ENCODE data around the gene MRGPRF.
"Not testable (repeated sequence)": the region's sequence is repeated elsewhere in the genome, so short reads cannot be mapped to it uniquely, and the experiment has no call there.

The MRGPRF gene

DNA sequence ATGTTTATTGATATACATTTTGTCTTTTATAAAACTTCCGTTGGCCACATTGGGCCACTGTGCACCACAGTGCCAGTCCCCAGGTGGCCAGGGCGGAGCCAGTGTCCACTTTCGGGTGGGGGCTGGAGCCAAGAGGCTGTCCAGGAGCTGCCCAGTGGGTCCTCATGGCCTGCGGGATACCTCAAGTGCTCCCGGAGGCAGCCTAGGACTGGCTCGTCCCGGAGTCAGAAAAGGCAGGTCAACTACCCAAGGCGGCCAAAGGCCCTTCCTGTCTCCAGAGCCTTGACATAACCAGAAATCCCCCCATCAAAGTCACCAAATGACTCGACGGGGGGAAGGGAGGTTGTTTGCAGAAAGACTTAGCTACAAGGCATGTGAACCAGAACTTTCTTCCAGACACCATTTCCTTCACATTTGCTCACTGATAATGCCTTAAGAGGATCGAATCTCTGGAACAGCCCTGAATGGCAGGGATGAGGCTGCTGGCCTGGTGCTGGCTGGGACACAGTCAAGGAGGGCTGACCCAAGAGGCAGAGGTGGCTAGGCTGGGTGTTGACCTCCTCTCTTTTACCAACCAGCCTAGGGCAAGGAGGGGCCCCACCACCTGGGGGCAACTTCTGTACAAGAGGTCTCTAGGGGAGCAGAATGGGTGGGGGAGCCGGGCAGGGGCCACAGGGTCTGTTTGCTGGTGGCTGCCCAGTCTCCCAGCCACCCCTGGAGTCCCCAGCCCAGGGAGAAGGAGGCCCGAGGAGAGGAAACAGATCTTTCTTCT lies 8.4 kb downstream of the MRGPRF start:
- no peaks in the 10 kb centered on the region for H3K9me3 Mint-ChIP-seq
- H3K4me1 Mint-ChIP-seq = no peaks in the 10 kb centered on the region
- H3K36me3 Mint-ChIP-seq (ENCODE audit: low read depth) = no peaks in the 10 kb centered on the region
- no peak overlapping the region for H3K27ac Mint-ChIP-seq
- ATAC-seq (no peak), DNase-seq (no peak)
- H3K27me3 Mint-ChIP-seq = peaks cover 5% of the 10 kb centered on the region
- no peak overlapping the region for H3K4me3 Mint-ChIP-seq

DNA sequence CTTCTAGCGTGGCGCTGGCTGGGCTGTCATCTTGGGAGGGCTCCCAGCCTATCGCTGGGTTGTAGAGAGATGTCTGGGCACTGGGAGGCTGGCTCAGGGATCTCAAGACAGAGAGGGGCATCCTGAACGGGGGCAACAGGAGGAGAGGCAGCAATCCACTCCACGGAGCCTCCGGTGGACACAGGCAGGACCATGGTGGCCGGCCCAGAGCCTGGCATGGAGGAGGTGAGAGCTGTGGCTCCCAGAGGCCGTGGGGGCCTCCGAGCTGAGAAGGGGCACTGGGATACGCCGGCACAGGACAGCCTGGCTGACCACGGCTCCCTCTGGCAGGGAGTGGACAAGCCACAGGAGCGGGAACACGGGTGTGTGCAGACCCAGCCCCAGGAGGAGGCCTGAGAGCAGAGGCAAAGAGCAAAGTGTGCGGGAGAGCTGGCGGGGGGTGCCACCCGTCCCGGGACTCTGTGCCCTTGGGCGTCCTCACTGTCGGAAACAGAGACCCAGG lies 9.1 kb downstream of the MRGPRF start:
- H3K9me3 Mint-ChIP-seq = no peaks in the 10 kb centered on the region
- no peak overlapping the region for H3K4me3 Mint-ChIP-seq
- ATAC-seq = no peak
- no peaks in the 10 kb centered on the region for H3K36me3 Mint-ChIP-seq (ENCODE audit: low read depth)
- no peak for DNase-seq
- H3K4me1 Mint-ChIP-seq = no peaks in the 10 kb centered on the region
- H3K27ac Mint-ChIP-seq = no peak overlapping the region
- peaks cover 7% of the 10 kb centered on the region for H3K27me3 Mint-ChIP-seq

DNA sequence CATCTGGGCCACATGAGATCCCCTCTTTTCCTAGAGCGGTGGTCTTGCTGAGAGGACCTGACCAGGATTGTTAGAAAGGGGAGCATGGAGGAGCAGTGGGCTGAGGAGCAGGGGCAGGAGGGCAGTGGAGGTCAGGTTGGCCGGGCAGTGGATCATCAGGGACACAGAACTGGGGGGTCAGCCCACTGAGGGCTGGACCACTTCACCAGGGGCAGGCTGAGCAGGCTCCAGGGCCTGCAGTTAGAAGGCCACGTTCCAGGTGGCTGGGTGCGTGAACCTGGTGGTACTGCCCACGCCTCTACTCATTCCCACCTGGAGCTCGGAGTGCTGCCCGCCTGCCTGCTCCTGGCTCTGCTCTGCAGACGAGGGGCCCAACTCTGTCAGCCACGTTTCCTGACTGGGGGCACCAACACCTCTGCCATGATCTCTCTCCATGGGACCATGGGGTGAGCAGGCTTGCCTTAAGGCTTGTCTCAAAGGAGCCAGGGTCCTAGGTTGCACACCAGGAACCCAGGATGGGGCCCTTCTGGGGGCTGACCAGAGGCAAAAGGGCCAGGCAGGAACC lies 9.7 kb downstream of the MRGPRF start:
- ATAC-seq = no peak
- no peaks in the 10 kb centered on the region for H3K9me3 Mint-ChIP-seq
- H3K27ac Mint-ChIP-seq = no peak overlapping the region
- no peak overlapping the region for H3K4me3 Mint-ChIP-seq
- H3K27me3 Mint-ChIP-seq = peaks cover 8% of the 10 kb centered on the region
- DNase-seq = no peak
- no peaks in the 10 kb centered on the region for H3K4me1 Mint-ChIP-seq
- H3K36me3 Mint-ChIP-seq (ENCODE audit: low read depth) = no peaks in the 10 kb centered on the region

GRCh38 chr11:69002570-69003231 lies 10.3 kb downstream of the MRGPRF start:
- no peaks in the 10 kb centered on the region for H3K4me1 Mint-ChIP-seq
- no peaks in the 10 kb centered on the region for H3K9me3 Mint-ChIP-seq
- H3K36me3 Mint-ChIP-seq (ENCODE audit: low read depth) = no peaks in the 10 kb centered on the region
- no peak overlapping the region for H3K27ac Mint-ChIP-seq
- no peak overlapping the region for H3K4me3 Mint-ChIP-seq
- H3K27me3 Mint-ChIP-seq = peaks cover 8% of the 10 kb centered on the region
- DNase-seq = no peak
- no peak for ATAC-seq

DNA sequence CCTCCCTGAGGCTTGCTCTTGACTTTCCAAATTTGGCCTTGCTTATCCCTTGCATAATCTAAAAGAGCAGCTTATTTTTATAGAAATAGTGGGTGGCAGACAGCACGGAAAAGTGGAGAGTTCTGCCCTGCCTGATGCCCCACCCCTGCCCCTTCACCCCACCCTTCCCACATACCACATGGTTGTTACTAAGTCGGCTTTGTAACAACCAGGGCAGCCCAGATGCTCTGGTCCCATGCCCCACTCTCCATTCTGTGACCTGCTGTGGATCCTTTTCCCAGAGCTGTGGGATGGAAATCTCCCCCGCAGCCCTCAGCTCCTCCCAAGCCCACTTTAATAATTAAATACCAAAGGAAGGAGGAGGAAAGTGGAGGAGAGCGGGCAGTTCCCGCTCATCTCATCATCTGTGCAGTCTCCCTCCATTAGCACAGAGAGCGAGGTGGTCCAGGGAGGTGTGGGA lies 10.9 kb downstream of the MRGPRF start:
- Mint-ChIP-seq H3K27ac (no peak overlapping the region), H3K27me3 (peaks cover 8% of the 10 kb centered on the region), H3K4me3 (no peak overlapping the region), H3K36me3 (ENCODE audit: low read depth) (no peaks in the 10 kb centered on the region), H3K9me3 (no peaks in the 10 kb centered on the region), H3K4me1 (no peaks in the 10 kb centered on the region)
- DNase-seq (no peak), ATAC-seq (no peak)

DNA sequence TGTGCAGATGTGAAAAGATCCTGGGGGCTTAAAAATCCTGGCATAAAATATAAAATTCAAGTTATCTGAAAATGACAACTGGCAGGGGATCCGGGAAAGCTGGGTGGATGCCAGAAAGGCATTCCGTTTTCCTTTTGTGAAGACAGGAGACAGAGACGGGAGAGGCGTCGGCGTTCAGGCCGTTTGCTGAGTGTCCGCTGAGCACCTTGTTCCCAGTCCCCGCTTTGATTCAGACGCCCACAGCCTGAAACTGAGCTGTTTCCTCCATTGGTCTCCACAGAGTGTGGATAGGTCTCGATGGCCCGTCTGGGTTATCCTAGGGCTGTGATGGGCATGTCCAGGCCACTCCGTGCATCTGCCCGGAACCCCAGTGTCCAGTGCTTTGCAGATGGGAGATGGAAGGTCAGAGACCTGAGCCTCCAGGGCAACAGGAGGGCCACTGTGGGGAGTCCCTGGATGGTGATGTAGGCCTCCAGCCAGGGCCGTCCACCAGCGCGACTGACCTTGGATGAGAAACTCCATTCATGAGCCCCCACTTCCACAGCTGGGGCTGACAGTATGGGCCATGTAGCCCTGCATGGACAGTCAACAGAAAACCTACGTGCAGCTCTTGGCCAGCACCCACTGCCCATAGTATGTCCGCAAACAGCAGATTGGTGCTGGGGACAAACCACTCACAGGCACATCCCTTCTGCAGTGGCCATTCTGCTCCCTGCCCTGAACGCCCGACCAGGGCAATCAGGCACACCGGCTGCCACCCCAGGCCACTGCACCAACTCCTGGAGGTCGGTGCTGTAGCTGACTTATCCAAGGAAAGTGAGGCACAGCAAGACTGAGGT lies 11.6 kb downstream of the MRGPRF start:
- no peak overlapping the region for H3K27ac Mint-ChIP-seq
- H3K4me3 Mint-ChIP-seq = no peak overlapping the region
- ATAC-seq (no peak), DNase-seq (no peak)
- H3K27me3 Mint-ChIP-seq = peaks cover 8% of the 10 kb centered on the region
- H3K4me1 Mint-ChIP-seq = no peaks in the 10 kb centered on the region
- H3K36me3 Mint-ChIP-seq (ENCODE audit: low read depth) = no peaks in the 10 kb centered on the region
- H3K9me3 Mint-ChIP-seq = no peaks in the 10 kb centered on the region

DNA sequence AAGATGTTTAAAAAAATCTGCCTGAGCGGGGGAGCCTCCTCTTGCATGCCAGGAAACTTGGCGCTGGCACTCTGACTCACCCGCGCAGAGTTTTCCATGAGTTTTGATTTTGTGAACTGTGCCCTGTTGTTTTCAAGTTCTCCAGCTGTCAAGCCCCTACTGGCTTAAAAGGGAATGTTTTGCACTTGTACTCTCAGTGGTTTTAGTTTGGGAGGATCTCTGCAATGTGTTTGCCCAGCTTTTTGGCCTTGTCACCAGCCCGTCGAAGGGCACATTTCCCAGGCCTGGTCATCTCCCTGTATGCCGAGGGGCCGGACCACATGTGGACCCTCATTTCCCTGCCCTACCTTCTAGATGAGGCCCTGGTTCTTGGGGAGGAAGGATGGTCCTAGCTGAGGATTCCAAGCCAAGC lies 12.2 kb downstream of the MRGPRF start:
- Mint-ChIP-seq H3K4me1 (no peaks in the 10 kb centered on the region), H3K27me3 (peaks cover 7% of the 10 kb centered on the region), H3K4me3 (no peak overlapping the region), H3K9me3 (no peaks in the 10 kb centered on the region), H3K27ac (no peak overlapping the region), H3K36me3 (ENCODE audit: low read depth) (no peaks in the 10 kb centered on the region)
- ATAC-seq (no peak), DNase-seq (no peak)

DNA sequence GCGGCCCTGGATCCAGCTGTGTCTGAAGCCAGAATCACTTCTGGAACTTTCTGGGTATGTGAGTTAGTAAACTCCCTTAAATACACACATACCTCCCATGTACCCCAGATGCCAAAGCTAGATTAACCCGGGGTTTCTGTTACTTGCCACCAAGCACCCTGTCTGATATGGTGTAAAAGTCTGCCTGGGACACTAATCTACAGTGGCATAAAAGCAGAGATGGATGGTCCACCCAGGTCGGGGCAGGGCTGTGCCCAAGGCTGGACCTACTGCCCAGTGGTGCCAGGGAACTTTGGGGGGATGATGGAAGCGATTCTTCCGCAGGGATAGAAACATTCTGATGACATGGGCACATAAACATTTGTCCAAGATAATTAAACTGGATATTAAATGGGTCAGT lies 12.7 kb downstream of the MRGPRF start:
- no peak for ATAC-seq
- Mint-ChIP-seq H3K9me3 (no peaks in the 10 kb centered on the region), H3K4me1 (no peaks in the 10 kb centered on the region), H3K27me3 (peaks cover 5% of the 10 kb centered on the region), H3K27ac (no peak overlapping the region), H3K36me3 (ENCODE audit: low read depth) (no peaks in the 10 kb centered on the region), H3K4me3 (no peak overlapping the region)
- no peak for DNase-seq

DNA sequence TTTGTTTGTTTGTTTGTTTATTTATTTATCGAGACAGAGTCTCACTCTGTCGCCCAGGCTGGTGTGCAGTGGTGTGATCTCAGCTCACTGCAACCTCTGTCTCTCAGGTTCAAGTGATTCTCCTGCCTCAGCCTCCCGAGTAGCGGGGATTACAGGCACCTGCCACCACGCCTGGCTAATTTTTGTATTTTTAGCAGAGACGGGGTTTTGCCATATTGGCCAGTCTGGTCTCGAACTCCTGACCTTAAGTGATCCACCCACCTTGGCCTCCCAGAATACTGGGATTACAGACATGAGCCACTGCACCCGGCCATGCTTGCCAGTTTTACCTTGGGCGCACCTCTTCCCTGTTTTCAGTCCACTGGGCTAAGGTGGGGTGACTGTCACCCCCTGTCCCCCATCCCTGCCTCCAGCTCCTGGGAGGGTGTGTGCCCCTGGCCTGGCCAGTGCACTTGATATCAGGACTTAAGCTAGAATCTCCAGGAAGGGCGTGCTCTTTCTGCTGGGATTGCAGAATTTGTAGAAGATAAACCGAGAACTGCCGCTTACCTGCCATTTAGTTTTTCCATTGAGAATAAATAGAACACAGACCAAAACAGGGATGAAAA lies 13.2 kb downstream of the MRGPRF start:
- H3K4me1 Mint-ChIP-seq; H3K27me3 Mint-ChIP-seq; DNase-seq; ATAC-seq; H3K9me3 Mint-ChIP-seq; H3K36me3 Mint-ChIP-seq (ENCODE audit: low read depth); H3K4me3 Mint-ChIP-seq; H3K27ac Mint-ChIP-seq: not testable (repeated sequence)

DNA sequence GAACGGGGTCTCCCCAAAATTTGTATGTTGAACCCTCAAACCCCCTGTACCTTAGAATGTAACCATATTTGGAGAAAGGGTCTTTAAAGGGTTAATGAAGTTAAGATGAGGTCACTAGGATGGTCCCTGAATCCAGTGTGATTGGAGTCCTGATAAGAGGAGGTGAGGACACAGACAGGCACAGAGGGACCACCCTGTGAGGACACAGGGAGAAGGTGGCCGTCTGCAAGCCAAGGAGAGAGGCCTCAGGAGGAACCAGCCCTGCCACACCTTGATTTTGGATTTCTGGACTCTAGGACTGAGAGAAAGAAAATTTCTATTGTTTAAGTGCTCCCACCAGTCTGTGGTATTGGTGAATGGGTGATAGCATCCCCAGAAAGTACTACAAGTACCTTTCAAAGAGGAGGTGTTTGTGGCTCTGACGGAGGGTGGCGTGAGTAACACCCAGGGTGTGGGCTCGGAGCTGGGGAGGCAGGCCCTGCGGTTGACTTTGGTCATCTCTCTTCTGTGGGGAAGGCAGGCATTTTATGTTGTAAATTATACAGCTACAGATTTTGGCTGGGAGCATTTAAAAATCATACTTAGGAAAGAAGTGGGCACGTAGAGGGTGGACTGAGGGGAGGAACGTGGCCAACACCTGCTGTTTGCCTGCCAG lies 13.8 kb downstream of the MRGPRF start:
- no peaks in the 10 kb centered on the region for H3K9me3 Mint-ChIP-seq
- no peak overlapping the region for H3K4me3 Mint-ChIP-seq
- peaks cover 9% of the 10 kb centered on the region for H3K27me3 Mint-ChIP-seq
- H3K4me1 Mint-ChIP-seq = no peaks in the 10 kb centered on the region
- no peak for ATAC-seq
- no peaks in the 10 kb centered on the region for H3K36me3 Mint-ChIP-seq (ENCODE audit: low read depth)
- no peak overlapping the region for H3K27ac Mint-ChIP-seq
- DNase-seq = no peak

- no peak for ATAC-seq
- H3K4me3 Mint-ChIP-seq = no peak overlapping the region
Observed at GRCh38 chr11:68998390-68998911, 14.6 kb downstream of the MRGPRF start.

GRCh38 chr11:68997995-68998348 lies 15.1 kb downstream of the MRGPRF start:
- H3K27me3 Mint-ChIP-seq = peaks cover 16% of the 10 kb centered on the region
- no peaks in the 10 kb centered on the region for H3K4me1 Mint-ChIP-seq
- no peak overlapping the region for H3K4me3 Mint-ChIP-seq
- H3K9me3 Mint-ChIP-seq = no peaks in the 10 kb centered on the region
- no peak overlapping the region for H3K27ac Mint-ChIP-seq
- no peak for ATAC-seq
- no peak for DNase-seq
- no peaks in the 10 kb centered on the region for H3K36me3 Mint-ChIP-seq (ENCODE audit: low read depth)

More at GRCh38 chr11:68998390-68998911, 14.6 kb downstream of the MRGPRF start:
- Mint-ChIP-seq H3K9me3 (no peaks in the 10 kb centered on the region), H3K4me1 (no peaks in the 10 kb centered on the region), H3K36me3 (ENCODE audit: low read depth) (no peaks in the 10 kb centered on the region), H3K27me3 (peaks cover 13% of the 10 kb centered on the region), H3K27ac (no peak overlapping the region)
- DNase-seq = no peak

- DNase-seq (no peak), ATAC-seq (no peak)
- Mint-ChIP-seq H3K27me3 (peaks cover 20% of the 10 kb centered on the region), H3K9me3 (no peaks in the 10 kb centered on the region), H3K4me3 (no peak overlapping the region), H3K36me3 (ENCODE audit: low read depth) (no peaks in the 10 kb centered on the region), H3K4me1 (no peaks in the 10 kb centered on the region), H3K27ac (no peak overlapping the region)
Observed at GRCh38 chr11:68997124-68997994, 15.7 kb downstream of the MRGPRF start.
